Uterus (tissue), 2 donors: ENCODE data around the gene SDHA.
"Not testable (repeated sequence)": the region's sequence is repeated elsewhere in the genome, so short reads cannot be mapped to it uniquely, and the experiment has no call there.

Experiments
- POLR2A ChIP-seq, 2 donors: fragments of 450-650 bp; IDR thresholded peaks; one replicate each; pipeline ENCODE4 v1.6.1; 2016; ENCODE audit warnings: antibody characterized with exemption in 2 of 2, mild to moderate bottlenecking in 1 of 2, moderate library complexity in 1 of 2
- TF ChIP-seq, protein P1 (sequence below), 4 experiments: fragments of 200-600 bp in 2 of 4; fragments of 450-650 bp in 2 of 4; sonication (generic) in 2 of 4; IDR thresholded peaks; one replicate each; pipeline ENCODE4 v1.5.1; 2016 to 2019; ENCODE audit warnings: antibody characterized with exemption in 4 of 4, mild to moderate bottlenecking in 2 of 4, moderate library complexity in 1 of 4

DNA sequence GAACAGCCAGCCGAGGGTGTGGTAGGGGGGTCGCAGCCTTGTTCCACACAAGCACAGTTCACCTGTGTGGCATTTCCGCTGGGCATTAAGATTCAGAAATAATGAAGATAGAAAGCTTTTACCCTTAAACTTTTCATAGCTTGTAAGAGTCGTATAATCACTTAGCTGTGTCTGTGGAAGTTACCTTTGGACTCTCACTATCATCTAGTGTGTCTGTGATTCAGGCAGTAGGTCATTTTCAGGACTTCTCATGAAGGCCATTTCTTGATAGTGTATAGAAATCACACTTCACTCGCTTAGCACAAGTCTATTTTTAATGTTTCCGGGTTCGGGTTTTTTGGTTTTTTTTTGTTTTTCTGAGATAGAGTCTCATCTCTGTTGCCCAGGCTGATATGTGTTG lies 37.0 kb downstream of the SDHA start:
- TF ChIP-seq, protein P1, sequence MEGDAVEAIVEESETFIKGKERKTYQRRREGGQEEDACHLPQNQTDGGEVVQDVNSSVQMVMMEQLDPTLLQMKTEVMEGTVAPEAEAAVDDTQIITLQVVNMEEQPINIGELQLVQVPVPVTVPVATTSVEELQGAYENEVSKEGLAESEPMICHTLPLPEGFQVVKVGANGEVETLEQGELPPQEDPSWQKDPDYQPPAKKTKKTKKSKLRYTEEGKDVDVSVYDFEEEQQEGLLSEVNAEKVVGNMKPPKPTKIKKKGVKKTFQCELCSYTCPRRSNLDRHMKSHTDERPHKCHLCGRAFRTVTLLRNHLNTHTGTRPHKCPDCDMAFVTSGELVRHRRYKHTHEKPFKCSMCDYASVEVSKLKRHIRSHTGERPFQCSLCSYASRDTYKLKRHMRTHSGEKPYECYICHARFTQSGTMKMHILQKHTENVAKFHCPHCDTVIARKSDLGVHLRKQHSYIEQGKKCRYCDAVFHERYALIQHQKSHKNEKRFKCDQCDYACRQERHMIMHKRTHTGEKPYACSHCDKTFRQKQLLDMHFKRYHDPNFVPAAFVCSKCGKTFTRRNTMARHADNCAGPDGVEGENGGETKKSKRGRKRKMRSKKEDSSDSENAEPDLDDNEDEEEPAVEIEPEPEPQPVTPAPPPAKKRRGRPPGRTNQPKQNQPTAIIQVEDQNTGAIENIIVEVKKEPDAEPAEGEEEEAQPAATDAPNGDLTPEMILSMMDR (IDR thresholded peaks at IDR 0.05) = not testable (repeated sequence)
- not testable (repeated sequence) for TF ChIP-seq POLR2A (IDR thresholded peaks at IDR 0.05)
